GM12801 (cell line): Measurements from ENCODE around the gene CGB3.

Experiments
- TF ChIP-seq, protein P1 (sequence below): IDR thresholded peaks from one replicate; pipeline ENCODE4 v1.5.1; 2011; ENCODE audit warnings: control low read depth; ENCODE audit not compliant: insufficient read length; ENCODE audit errors: extremely low read depth

Gene CGB3

DNA sequence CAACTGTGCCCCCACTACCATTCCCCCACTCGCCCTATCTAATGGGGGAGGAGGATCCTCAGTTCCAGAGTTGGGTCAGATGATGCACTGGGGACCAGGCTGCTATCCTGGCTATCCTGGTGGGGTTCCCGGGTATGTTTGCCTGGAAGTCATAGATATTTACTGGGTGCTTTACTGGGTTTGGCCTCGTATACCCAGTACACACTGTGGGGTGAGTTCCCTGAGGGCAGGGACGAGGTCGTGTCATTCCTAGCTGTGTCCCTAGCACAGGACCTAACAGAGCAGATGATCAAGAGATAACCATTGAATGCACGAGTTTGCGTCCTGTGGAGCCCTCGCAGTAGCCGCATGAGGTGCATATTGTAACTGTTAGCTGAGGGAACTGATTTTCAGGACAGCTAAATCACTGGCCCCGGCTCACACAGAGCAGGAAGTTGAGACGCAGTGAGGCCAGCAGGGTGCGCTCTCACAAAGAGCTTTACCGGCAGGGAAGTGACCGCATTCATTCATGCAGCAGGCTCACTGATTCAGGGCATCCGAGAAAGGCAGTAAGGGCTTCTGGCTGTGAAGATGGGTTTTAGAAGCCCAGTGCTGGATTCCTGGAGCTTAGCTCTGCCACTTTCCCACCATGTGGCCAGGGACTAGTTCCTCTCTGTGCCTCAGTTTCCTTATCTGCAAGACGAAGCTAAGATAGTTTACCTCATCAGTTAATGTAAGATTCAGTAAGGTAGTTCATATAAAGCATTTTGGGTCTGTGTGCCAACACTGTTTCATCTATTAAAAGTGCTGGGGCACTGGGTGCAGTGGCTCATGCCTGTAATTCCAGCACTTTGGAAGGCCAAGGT lies 24.4 kb downstream of the CGB3 start:
- TF ChIP-seq, protein P1, sequence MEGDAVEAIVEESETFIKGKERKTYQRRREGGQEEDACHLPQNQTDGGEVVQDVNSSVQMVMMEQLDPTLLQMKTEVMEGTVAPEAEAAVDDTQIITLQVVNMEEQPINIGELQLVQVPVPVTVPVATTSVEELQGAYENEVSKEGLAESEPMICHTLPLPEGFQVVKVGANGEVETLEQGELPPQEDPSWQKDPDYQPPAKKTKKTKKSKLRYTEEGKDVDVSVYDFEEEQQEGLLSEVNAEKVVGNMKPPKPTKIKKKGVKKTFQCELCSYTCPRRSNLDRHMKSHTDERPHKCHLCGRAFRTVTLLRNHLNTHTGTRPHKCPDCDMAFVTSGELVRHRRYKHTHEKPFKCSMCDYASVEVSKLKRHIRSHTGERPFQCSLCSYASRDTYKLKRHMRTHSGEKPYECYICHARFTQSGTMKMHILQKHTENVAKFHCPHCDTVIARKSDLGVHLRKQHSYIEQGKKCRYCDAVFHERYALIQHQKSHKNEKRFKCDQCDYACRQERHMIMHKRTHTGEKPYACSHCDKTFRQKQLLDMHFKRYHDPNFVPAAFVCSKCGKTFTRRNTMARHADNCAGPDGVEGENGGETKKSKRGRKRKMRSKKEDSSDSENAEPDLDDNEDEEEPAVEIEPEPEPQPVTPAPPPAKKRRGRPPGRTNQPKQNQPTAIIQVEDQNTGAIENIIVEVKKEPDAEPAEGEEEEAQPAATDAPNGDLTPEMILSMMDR: no peak

DNA sequence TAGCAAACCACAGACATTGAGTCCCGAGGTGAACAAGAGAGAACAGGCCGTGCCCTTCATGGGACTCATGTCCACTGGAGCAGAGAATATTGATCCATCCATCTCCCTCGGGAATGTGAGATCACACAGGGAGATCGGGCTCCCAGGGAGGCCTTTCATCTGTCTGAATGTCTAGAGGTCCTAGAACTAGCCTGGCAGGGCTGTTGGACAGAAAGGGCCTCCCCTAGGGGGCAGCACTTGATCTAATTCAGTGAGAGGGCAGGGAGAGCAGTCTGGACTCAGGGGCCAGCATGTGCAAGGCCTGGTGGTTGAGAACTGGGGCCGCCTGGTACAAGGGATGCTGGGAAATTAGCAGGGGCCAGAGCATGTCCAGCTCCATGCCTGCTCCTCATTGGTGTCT lies 26.2 kb downstream of the CGB3 start:
- TF ChIP-seq, protein P1: no peak

DNA sequence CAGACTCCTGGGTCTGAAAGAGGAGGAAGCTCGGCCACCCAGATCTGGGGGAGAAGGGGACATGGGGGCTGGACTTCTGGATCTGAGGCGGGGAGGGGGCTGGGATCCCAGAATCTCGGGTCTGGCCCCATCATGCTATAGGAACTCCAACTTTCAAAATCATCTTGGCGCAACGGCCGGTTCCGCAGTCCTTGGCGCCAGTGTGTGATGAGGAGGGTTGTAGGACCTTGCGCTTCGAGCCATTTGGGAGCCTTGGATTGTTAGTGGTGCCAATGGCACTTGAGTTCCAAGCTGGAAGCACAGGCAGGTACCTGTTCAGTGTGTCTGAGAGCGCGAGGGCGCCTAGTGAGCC lies 30.1 kb downstream of the CGB3 start:
- TF ChIP-seq, protein P1: no peak

DNA sequence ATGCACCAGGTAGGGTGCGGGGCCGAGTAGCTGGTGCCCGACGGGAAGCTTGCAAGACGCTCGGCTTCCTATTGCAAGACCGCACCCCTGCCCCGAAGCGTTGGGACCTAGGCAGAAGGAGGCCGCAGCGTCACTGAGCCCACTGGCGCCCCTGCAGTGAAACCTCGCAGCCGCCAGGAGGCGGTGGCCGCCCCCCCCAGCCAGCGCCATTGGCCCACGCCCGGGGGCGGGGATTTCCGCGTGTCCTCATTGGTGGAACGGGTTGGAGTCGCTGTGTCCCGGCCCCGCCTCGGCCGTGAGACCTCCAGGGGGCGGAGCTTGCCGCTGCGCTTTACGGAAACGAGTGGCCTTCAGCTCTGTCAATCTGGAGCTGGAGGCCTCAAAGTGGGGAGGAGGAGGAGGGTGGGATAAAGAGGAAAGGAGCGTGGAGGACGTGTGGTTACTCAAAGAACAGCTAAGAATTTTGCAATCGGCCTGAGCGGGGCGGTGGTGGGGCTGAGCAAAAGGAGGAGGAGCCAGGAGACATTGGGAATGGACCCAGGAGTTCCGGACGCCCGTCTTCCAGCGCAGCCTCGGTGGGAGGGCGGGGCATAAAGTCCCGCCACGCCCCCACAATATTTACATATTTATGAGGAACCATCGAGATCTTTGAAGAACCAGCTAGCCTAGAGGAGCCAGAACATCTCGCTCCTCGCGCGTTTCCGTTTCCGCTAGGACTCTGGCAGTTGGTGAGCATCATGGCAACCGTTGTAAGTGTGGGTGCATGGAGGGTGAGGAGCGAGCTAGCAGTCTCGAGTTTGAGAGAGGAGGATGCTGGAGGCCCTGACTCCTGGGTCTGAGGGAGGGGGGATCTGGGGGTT lies 30.7 kb downstream of the CGB3 start, which contains the start of the genes GYS1 and RUVBL2:
GYS1 (minus strand) TSS at position 135 of the 860 bp plus-strand sequence. CDS start 197 bp downstream, outside the sequence.
RUVBL2 (plus strand) TSS at position 713 of the 860 bp plus-strand sequence; CDS start at position 738, 25 bp downstream.
- TF ChIP-seq, protein P1: no peak

DNA sequence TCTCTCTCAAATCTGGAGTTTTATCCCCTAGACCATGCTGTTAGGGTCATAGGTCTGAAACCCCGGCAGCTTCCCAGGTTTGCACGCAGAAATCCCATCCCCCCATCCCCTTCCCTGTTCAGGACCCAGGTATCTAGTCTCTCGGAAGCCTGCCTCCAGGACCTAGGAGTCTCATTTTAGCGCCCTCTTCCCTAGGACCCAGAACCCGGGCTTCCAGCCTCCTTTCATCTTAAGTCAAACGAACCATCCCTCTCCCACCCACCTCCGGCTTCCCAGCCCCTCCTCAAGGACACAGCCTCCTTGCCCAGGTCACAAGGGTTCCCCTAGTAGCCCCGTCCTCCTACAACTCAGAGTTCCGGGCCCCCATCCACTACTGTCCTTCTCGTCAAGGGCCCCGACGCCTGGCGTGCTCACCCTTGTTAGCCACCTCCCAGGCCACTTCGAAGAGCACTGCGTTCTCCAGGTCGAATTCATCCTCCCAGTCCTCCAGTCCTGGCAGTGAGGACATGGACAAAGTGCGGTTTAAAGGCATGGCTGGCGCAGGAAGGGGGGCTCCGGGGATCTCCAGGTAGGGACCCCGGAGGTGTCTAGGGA lies 31.5 kb downstream of the CGB3 start:
- TF ChIP-seq, protein P1: no peak

DNA sequence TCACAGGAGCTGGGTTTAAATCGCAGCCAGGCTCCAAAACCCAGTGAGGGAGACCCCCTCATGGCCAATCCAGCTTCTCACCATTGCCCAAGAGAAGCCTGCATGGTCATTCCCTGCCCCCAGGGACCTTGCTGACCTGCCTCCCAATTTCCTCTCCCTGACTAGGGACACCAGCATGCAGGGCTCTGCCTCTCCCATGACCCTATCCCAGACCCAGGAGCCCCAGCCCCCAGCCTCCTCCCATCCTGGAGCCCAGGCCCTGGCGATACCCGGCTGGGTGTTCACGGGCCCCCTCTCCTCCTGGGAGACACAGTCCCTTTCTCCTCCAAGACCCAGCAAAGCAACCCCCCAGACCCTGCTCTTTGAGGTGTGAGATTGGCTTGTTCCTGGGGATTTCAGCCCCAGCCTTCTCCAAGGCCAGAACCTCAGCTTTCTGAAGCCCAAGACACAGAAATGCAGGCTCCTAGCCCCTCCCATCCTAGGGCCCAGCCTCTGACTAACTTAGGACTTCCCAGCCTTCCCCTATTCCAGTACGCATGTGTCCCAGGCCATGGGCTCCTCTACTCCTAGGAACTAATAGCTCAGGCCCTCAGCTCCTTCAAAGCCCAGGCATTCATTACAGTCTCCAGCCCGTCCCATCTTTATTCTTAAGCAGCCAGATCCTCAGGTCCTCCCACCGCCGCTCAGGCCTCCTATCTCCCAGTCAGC lies 32.1 kb downstream of the CGB3 start:
- TF ChIP-seq, protein P1: no peak
